Fibroblast of the aortic adventitia (primary cell): ENCODE data around the gene MKLN1. TPM values are rescaled to one million over a fixed set of nuclear protein-coding genes. Genes with fewer than 3 reads are reported as not detected.
A peak's percentile ranks its signal among the peaks of the same experiment; 100 is the strongest.

Experiments used
- DNase-seq: peaks from one replicate; pipeline ENCODE4 v3.0.0-alpha.2; 2010; ENCODE audit warnings: low read depth
- H3K4me3 ChIP-seq: 2 replicates; pipeline ENCODE4 v1.5.1; 2011; ENCODE audit warnings: low read depth, mild to moderate bottlenecking, control low read depth, low read length, moderate library complexity
- CTCF ChIP-seq: IDR thresholded peaks from 2 replicates; pipeline ENCODE4 v1.5.1; 2011; ENCODE audit warnings: mild to moderate bottlenecking, low read length, control low read depth, inconsistent platforms; ENCODE audit not compliant: insufficient read depth
- total RNA-seq: library from RNA; depleted of rRNA; stranded (reverse); fragments of >200 nt; gene quantifications from 2 replicates; pipeline ENCODE4 v1.2.3, GENCODE V29; 2012; ENCODE audit warnings: low replicate concordance

Gene MKLN1
- total RNA-seq, 1 donor: 71.9 TPM

GRCh38 chr7:131494182-131494581 lies 166.5 kb downstream of the MKLN1 start:
- no peak for TF ChIP-seq CTCF
- no peak for DNase-seq
- H3K4me3 ChIP-seq: no peak overlapping the region

GRCh38 chr7:131495669-131496498 lies 168.2 kb downstream of the MKLN1 start:
- no peak for TF ChIP-seq CTCF
- no peak overlapping the region for H3K4me3 ChIP-seq
- DNase-seq: no peak

- H3K4me3 ChIP-seq: no peak overlapping the region
- no peak for DNase-seq
- no peak for TF ChIP-seq CTCF
Observed at GRCh38 chr7:131497454-131497853, 169.8 kb downstream of the MKLN1 start.

GRCh38 chr7:131498237-131498885 lies 170.7 kb downstream of the MKLN1 start:
- DNase-seq: peak; percentile 83
- TF ChIP-seq CTCF: no peak
- no peak overlapping the region for H3K4me3 ChIP-seq

- TF ChIP-seq CTCF: no peak
Observed at GRCh38 chr7:131499801-131500200, 172.1 kb downstream of the MKLN1 start.

GRCh38 chr7:131500357-131500756 lies 172.7 kb downstream of the MKLN1 start:
- no peak overlapping the region for H3K4me3 ChIP-seq
- TF ChIP-seq CTCF: no peak
- no peak for DNase-seq

More at GRCh38 chr7:131499801-131500200, 172.1 kb downstream of the MKLN1 start:
- H3K4me3 ChIP-seq: no peak overlapping the region
- no peak for DNase-seq
